Activated naive CD8-positive, alpha-beta T cell treated with anti-CD3 and anti-CD28 coated beads for 36 hours (primary cell): ENCODE data around the gene AGTRAP. TPM values are rescaled to one million over a fixed set of nuclear protein-coding genes. Genes with fewer than 3 reads are reported as not detected.

Experiments used
- DNase-seq: peaks from one replicate; pipeline ENCODE4 v3.0.0; 2021
- H3K27ac Mint-ChIP-seq: one replicate; pipeline ENCODE4 v1.8.0; 2022; ENCODE audit warnings: mild to moderate bottlenecking, moderate library complexity, mixed read lengths
- H3K27me3 Mint-ChIP-seq: one replicate; pipeline ENCODE4 v1.8.0; 2022; ENCODE audit warnings: mild to moderate bottlenecking, mixed read lengths
- H3K36me3 Mint-ChIP-seq: one replicate; pipeline ENCODE4 v1.8.0; 2021; ENCODE audit warnings: mild to moderate bottlenecking, mixed read lengths
- H3K4me1 Mint-ChIP-seq: one replicate; pipeline ENCODE4 v1.8.0; 2021; ENCODE audit warnings: mixed read lengths
- H3K4me3 Mint-ChIP-seq: one replicate; pipeline ENCODE4 v1.8.0; 2022; ENCODE audit warnings: mild to moderate bottlenecking, moderate library complexity, mixed read lengths
- H3K9me3 Mint-ChIP-seq: one replicate; pipeline ENCODE4 v1.8.0; 2022; ENCODE audit warnings: mixed read lengths
- total RNA-seq, 2 experiments: library from RNA; stranded (reverse); gene quantifications; one replicate each; pipeline ENCODE4 v1.2.3, GENCODE V29; 2021

Gene AGTRAP
- total RNA-seq, 2 experiments from 2014 or later, result 10.2 to 11.0 TPM

GRCh38 chr1:11753555-11754208 lies 17.7 kb downstream of the AGTRAP start:
- no peaks in the 10 kb centered on the region for H3K9me3 Mint-ChIP-seq
- H3K4me1 Mint-ChIP-seq, result peaks cover 5% of the 10 kb centered on the region
- H3K36me3 Mint-ChIP-seq, result no peaks in the 10 kb centered on the region
- no peak overlapping the region for H3K4me3 Mint-ChIP-seq
- H3K27me3 Mint-ChIP-seq, result no peaks in the 10 kb centered on the region
- DNase-seq, result no peak
- H3K27ac Mint-ChIP-seq, result no peak overlapping the region

GRCh38 chr1:11757047-11757446 lies 21.1 kb downstream of the AGTRAP start:
- Mint-ChIP-seq H3K27ac (no peak overlapping the region), H3K4me3 (no peak overlapping the region)

GRCh38 chr1:11759791-11760190 lies 23.9 kb downstream of the AGTRAP start:
- Mint-ChIP-seq H3K27ac (no peak overlapping the region), H3K27me3 (peaks cover 25% of the 10 kb centered on the region), H3K4me1 (no peaks in the 10 kb centered on the region), H3K36me3 (no peaks in the 10 kb centered on the region), H3K9me3 (no peaks in the 10 kb centered on the region), H3K4me3 (no peak overlapping the region)
- no peak for DNase-seq

More at GRCh38 chr1:11757047-11757446, 21.1 kb downstream of the AGTRAP start:
- Mint-ChIP-seq H3K9me3 (no peaks in the 10 kb centered on the region), H3K4me1 (no peaks in the 10 kb centered on the region), H3K27me3 (peaks cover 13% of the 10 kb centered on the region), H3K36me3 (no peaks in the 10 kb centered on the region)
- no peak for DNase-seq

- no peaks in the 10 kb centered on the region for H3K36me3 Mint-ChIP-seq
- DNase-seq, result no peak
- H3K9me3 Mint-ChIP-seq, result no peaks in the 10 kb centered on the region
- no peak overlapping the region for H3K27ac Mint-ChIP-seq
- H3K27me3 Mint-ChIP-seq, result peaks cover 25% of the 10 kb centered on the region
- H3K4me3 Mint-ChIP-seq, result no peak overlapping the region
- no peaks in the 10 kb centered on the region for H3K4me1 Mint-ChIP-seq
Measured at GRCh38 chr1:11761285-11761684, 25.3 kb downstream of the AGTRAP start.

- Mint-ChIP-seq H3K36me3 (no peaks in the 10 kb centered on the region), H3K27me3 (peaks cover 25% of the 10 kb centered on the region), H3K4me1 (no peaks in the 10 kb centered on the region), H3K27ac (no peak within 1 kb of the TSS), H3K4me3 (no peak within 1 kb of the TSS), H3K9me3 (no peaks in the 10 kb centered on the region)
- DNase-seq, result peak; percentile 54
Measured at GRCh38 chr1:11761988-11762406, 26.1 kb downstream of the AGTRAP start, which contains the start of gene C1orf167. Gene C1orf167, plus strand, starts transcription at chr1:11762193. Its CDS starts 2,208 bp downstream, at chr1:11764401.

- no peak for DNase-seq
- Mint-ChIP-seq H3K27ac (no peak overlapping the region), H3K4me3 (no peak overlapping the region), H3K4me1 (no peaks in the 10 kb centered on the region), H3K9me3 (no peaks in the 10 kb centered on the region), H3K27me3 (peaks cover 25% of the 10 kb centered on the region), H3K36me3 (no peaks in the 10 kb centered on the region)
Measured at GRCh38 chr1:11764115-11764514, 28.2 kb downstream of the AGTRAP start.

GRCh38 chr1:11764519-11764918 lies 28.6 kb downstream of the AGTRAP start:
- H3K4me1 Mint-ChIP-seq, result no peaks in the 10 kb centered on the region
- H3K9me3 Mint-ChIP-seq, result no peaks in the 10 kb centered on the region

GRCh38 chr1:11765661-11766428 lies 29.9 kb downstream of the AGTRAP start:
- Mint-ChIP-seq H3K4me1 (no peaks in the 10 kb centered on the region), H3K27ac (no peak overlapping the region), H3K9me3 (no peaks in the 10 kb centered on the region), H3K27me3 (peaks cover 19% of the 10 kb centered on the region), H3K4me3 (no peak overlapping the region), H3K36me3 (no peaks in the 10 kb centered on the region)
- DNase-seq, result no peak

More at GRCh38 chr1:11764519-11764918, 28.6 kb downstream of the AGTRAP start:
- Mint-ChIP-seq H3K36me3 (no peaks in the 10 kb centered on the region), H3K27me3 (peaks cover 25% of the 10 kb centered on the region), H3K4me3 (no peak overlapping the region), H3K27ac (no peak overlapping the region)
- no peak for DNase-seq

- peaks cover 14% of the 10 kb centered on the region for H3K27me3 Mint-ChIP-seq
- no peaks in the 10 kb centered on the region for H3K36me3 Mint-ChIP-seq
- H3K9me3 Mint-ChIP-seq, result no peaks in the 10 kb centered on the region
- no peak overlapping the region for H3K27ac Mint-ChIP-seq
- H3K4me3 Mint-ChIP-seq, result no peak overlapping the region
- H3K4me1 Mint-ChIP-seq, result no peaks in the 10 kb centered on the region
- no peak for DNase-seq
Measured at GRCh38 chr1:11766429-11766776, 30.5 kb downstream of the AGTRAP start.

GRCh38 chr1:11767922-11768704 lies 32.2 kb downstream of the AGTRAP start:
- H3K27ac Mint-ChIP-seq, result no peak overlapping the region
- no peaks in the 10 kb centered on the region for H3K4me1 Mint-ChIP-seq
- H3K27me3 Mint-ChIP-seq, result peaks cover 3% of the 10 kb centered on the region
- no peaks in the 10 kb centered on the region for H3K9me3 Mint-ChIP-seq
- no peaks in the 10 kb centered on the region for H3K36me3 Mint-ChIP-seq
- no peak overlapping the region for H3K4me3 Mint-ChIP-seq
- no peak for DNase-seq

GRCh38 chr1:11768821-11769220 lies 32.9 kb downstream of the AGTRAP start:
- no peak overlapping the region for H3K4me3 Mint-ChIP-seq
- no peaks in the 10 kb centered on the region for H3K36me3 Mint-ChIP-seq
- no peaks in the 10 kb centered on the region for H3K4me1 Mint-ChIP-seq
- H3K27me3 Mint-ChIP-seq, result no peaks in the 10 kb centered on the region
- no peaks in the 10 kb centered on the region for H3K9me3 Mint-ChIP-seq
- no peak overlapping the region for H3K27ac Mint-ChIP-seq
- no peak for DNase-seq

- Mint-ChIP-seq H3K27ac (no peak overlapping the region), H3K9me3 (no peaks in the 10 kb centered on the region), H3K4me3 (no peak overlapping the region), H3K36me3 (no peaks in the 10 kb centered on the region), H3K4me1 (no peaks in the 10 kb centered on the region), H3K27me3 (no peaks in the 10 kb centered on the region)
- no peak for DNase-seq
Measured at GRCh38 chr1:11769274-11769673, 33.3 kb downstream of the AGTRAP start.

GRCh38 chr1:11770011-11770410 lies 34.1 kb downstream of the AGTRAP start:
- no peaks in the 10 kb centered on the region for H3K9me3 Mint-ChIP-seq

GRCh38 chr1:11771481-11772043 lies 35.6 kb downstream of the AGTRAP start:
- H3K4me3 Mint-ChIP-seq, result no peak overlapping the region
- no peak for DNase-seq
- H3K27ac Mint-ChIP-seq, result no peak overlapping the region
- H3K9me3 Mint-ChIP-seq, result no peaks in the 10 kb centered on the region
- H3K4me1 Mint-ChIP-seq, result no peaks in the 10 kb centered on the region
- no peaks in the 10 kb centered on the region for H3K36me3 Mint-ChIP-seq
- H3K27me3 Mint-ChIP-seq, result no peaks in the 10 kb centered on the region

More at GRCh38 chr1:11770011-11770410, 34.1 kb downstream of the AGTRAP start:
- no peak for DNase-seq
- Mint-ChIP-seq H3K27me3 (no peaks in the 10 kb centered on the region), H3K27ac (no peak overlapping the region), H3K4me3 (no peak overlapping the region), H3K36me3 (no peaks in the 10 kb centered on the region), H3K4me1 (no peaks in the 10 kb centered on the region)

- Mint-ChIP-seq H3K27me3 (no peaks in the 10 kb centered on the region), H3K9me3 (no peaks in the 10 kb centered on the region), H3K27ac (no peak overlapping the region), H3K36me3 (no peaks in the 10 kb centered on the region), H3K4me1 (no peaks in the 10 kb centered on the region), H3K4me3 (no peak overlapping the region)
- no peak for DNase-seq
Measured at GRCh38 chr1:11772458-11772857, 36.5 kb downstream of the AGTRAP start.
